H9 (cell line): ENCODE results near the gene MBP. TPM values are rescaled to one million over a fixed set of nuclear protein-coding genes. Genes with fewer than 3 reads are reported as not detected.

Experiments
- DNase-seq: peaks from one replicate; pipeline ENCODE4 v3.0.0-alpha.2; 2017
- H2AFZ ChIP-seq: one replicate; pipeline ENCODE4 v1.6.1; 2013; ENCODE audit warnings: mild to moderate bottlenecking, low read length, control low read depth, moderate library complexity
- H2AK5ac ChIP-seq: 2 replicates; pipeline ENCODE4 v1.6.1; 2013; ENCODE audit warnings: low read length, control low read depth, mixed read lengths; ENCODE audit not compliant: insufficient read length
- H2BK120ac ChIP-seq: one replicate; pipeline ENCODE4 v1.6.1; 2013; ENCODE audit warnings: low read depth, mild to moderate bottlenecking, low read length, control low read depth, inconsistent platforms; ENCODE audit not compliant: poor library complexity, severe bottlenecking
- H2BK12ac ChIP-seq: 2 replicates; pipeline ENCODE4 v1.6.1; 2013; ENCODE audit warnings: low read length, control low read depth, mixed read lengths, low read depth; ENCODE audit not compliant: insufficient read length
- H2BK15ac ChIP-seq: 2 replicates; pipeline ENCODE4 v1.6.1; 2013; ENCODE audit warnings: low read depth, low read length, control low read depth
- H2BK20ac ChIP-seq: one replicate; pipeline ENCODE4 v1.6.1; 2013; ENCODE audit warnings: low read depth, mild to moderate bottlenecking, low read length, control low read depth, inconsistent platforms; ENCODE audit not compliant: poor library complexity, severe bottlenecking
- H2BK5ac ChIP-seq: 2 replicates; pipeline ENCODE4 v1.6.1; 2013; ENCODE audit warnings: low read length, control low read depth, mixed read lengths; ENCODE audit not compliant: insufficient read length
- H3K14ac ChIP-seq: 2 replicates; pipeline ENCODE4 v1.6.1; 2013; ENCODE audit warnings: low read length, control low read depth; ENCODE audit not compliant: insufficient read depth
- H3K18ac ChIP-seq: 2 replicates; pipeline ENCODE4 v1.6.1; 2013; ENCODE audit warnings: low read depth, mild to moderate bottlenecking, mixed read lengths, low read length, control low read depth; ENCODE audit not compliant: insufficient read length
- H3K23ac ChIP-seq: 2 replicates; pipeline ENCODE4 v1.6.1; 2013; ENCODE audit warnings: low read length, control low read depth, mixed read lengths, low read depth; ENCODE audit not compliant: insufficient read length
- H3K23me2 ChIP-seq: 2 replicates; pipeline ENCODE4 v1.6.1; 2013; ENCODE audit warnings: low read depth, mild to moderate bottlenecking, mixed read lengths, low read length, control low read depth; ENCODE audit not compliant: insufficient read length, poor library complexity, severe bottlenecking
- H3K27ac ChIP-seq: 2 replicates; pipeline ENCODE4 v1.5.1; 2013; ENCODE audit warnings: low read length, control low read depth, mixed read lengths, low read depth; ENCODE audit not compliant: insufficient read length
- H3K27me3 ChIP-seq: 2 replicates; pipeline ENCODE4 v1.6.1; 2013; ENCODE audit warnings: low read length, control low read depth, inconsistent platforms; ENCODE audit not compliant: insufficient read depth
- H3K4ac ChIP-seq: 2 replicates; pipeline ENCODE4 v1.6.1; 2013; ENCODE audit warnings: low read depth, mild to moderate bottlenecking, control low read depth, inconsistent platforms, low read length, moderate library complexity
- H3K4me1 ChIP-seq: 2 replicates; pipeline ENCODE4 v1.6.1; 2013; ENCODE audit warnings: low read length, control low read depth, inconsistent platforms; ENCODE audit not compliant: insufficient read depth
- H3K4me2 ChIP-seq: 2 replicates; pipeline ENCODE4 v1.6.1; 2013; ENCODE audit warnings: low read length, control low read depth, mixed read lengths; ENCODE audit not compliant: insufficient read length, insufficient read depth
- H3K56ac ChIP-seq: 2 replicates; pipeline ENCODE4 v1.6.1; 2013; ENCODE audit warnings: low read depth, mild to moderate bottlenecking, mixed read lengths, low read length, control low read depth; ENCODE audit not compliant: insufficient read length
- H3K79me1 ChIP-seq: 2 replicates; pipeline ENCODE4 v1.6.1; 2013; ENCODE audit warnings: low read depth, mild to moderate bottlenecking, moderate library complexity, low read length, control low read depth, inconsistent platforms; ENCODE audit not compliant: insufficient read depth, poor library complexity, severe bottlenecking
- H3K79me2 ChIP-seq: 2 replicates; pipeline ENCODE4 v1.6.1; 2013; ENCODE audit warnings: low read length, control low read depth, inconsistent platforms; ENCODE audit not compliant: insufficient read depth
- H3K9ac ChIP-seq: 2 replicates; pipeline ENCODE4 v1.6.1; 2013; ENCODE audit warnings: low read length, control low read depth, mixed read lengths; ENCODE audit not compliant: insufficient read length; ENCODE audit errors: extremely low read depth
- H3K9me3 ChIP-seq: one replicate; pipeline ENCODE4 v1.6.1; 2013; ENCODE audit warnings: low read depth, low read length, inconsistent platforms; ENCODE audit not compliant: control insufficient read depth
- H3T11ph ChIP-seq: one replicate; pipeline ENCODE4 v1.6.1; 2013; ENCODE audit warnings: mild to moderate bottlenecking, low read length, control low read depth, inconsistent platforms
- H4K20me1 ChIP-seq: one replicate; pipeline ENCODE4 v1.6.1; 2013; ENCODE audit not compliant: control insufficient read depth, insufficient read length, insufficient read depth
- H4K5ac ChIP-seq: 2 replicates; pipeline ENCODE4 v1.6.1; 2013; ENCODE audit warnings: low read depth, mild to moderate bottlenecking, mixed read lengths, low read length, control low read depth; ENCODE audit not compliant: insufficient read length
- H4K8ac ChIP-seq: replicated peaks from 2 replicates; pipeline ENCODE4 v1.6.1; 2013; ENCODE audit warnings: low read length, control low read depth, mixed read lengths, low read depth; ENCODE audit not compliant: insufficient read length
- H4K91ac ChIP-seq: 2 replicates; pipeline ENCODE4 v1.6.1; 2013; ENCODE audit warnings: low read depth, mild to moderate bottlenecking, moderate library complexity, mixed read lengths, low read length, control low read depth; ENCODE audit not compliant: insufficient read length
- H3K27ac Mint-ChIP-seq, 3 experiments: 2 replicates in 2 of 3; 3 replicates in 1 of 3; pipeline ENCODE4 v1.8.0; 2020 to 2021; ENCODE audit warnings: mixed read lengths in 3 of 3, mild to moderate bottlenecking in 1 of 3, moderate library complexity in 1 of 3
- H3K27me3 Mint-ChIP-seq: 2 replicates; pipeline ENCODE4 v1.8.0; 2021; ENCODE audit warnings: low read depth, mild to moderate bottlenecking, moderate library complexity, mixed read lengths
- H3K36me3 Mint-ChIP-seq, 3 experiments: 2 replicates in 2 of 3; 3 replicates in 1 of 3; pipeline ENCODE4 v1.8.0; 2020 to 2021; ENCODE audit warnings: low read depth in 3 of 3, mixed read lengths in 3 of 3; ENCODE audit not compliant: insufficient read depth in 1 of 3
- H3K4me1 Mint-ChIP-seq, 2 experiments: 2 replicates each; pipeline ENCODE4 v1.8.0; 2020; ENCODE audit warnings: mixed read lengths in 2 of 2
- H3K4me3 Mint-ChIP-seq, 2 experiments: 2 replicates in 1 of 2; 3 replicates in 1 of 2; pipeline ENCODE4 v1.8.0; 2020 to 2021; ENCODE audit warnings: mild to moderate bottlenecking in 2 of 2, mixed read lengths in 2 of 2, moderate library complexity in 1 of 2
- H3K9me3 Mint-ChIP-seq, 2 experiments: 2 replicates in 1 of 2; 3 replicates in 1 of 2; pipeline ENCODE4 v1.8.0; 2020; ENCODE audit warnings: mild to moderate bottlenecking in 2 of 2, mixed read lengths in 2 of 2, moderate library complexity in 1 of 2
- WGBS: extraction: QIAGEN DNeasy Blood & Tissue Kit; methylation state at CpG from one replicate; pipeline ENCODE4 v1.1.7; 2013; ENCODE audit warnings: missing lambda C conversion rate, low lambda C conversion rate, mixed read lengths; ENCODE audit not compliant: insufficient read length; ENCODE audit errors: extremely low coverage; 5-methylcytosine and 5-hydroxymethylcytosine counted together
- total RNA-seq: library from RNA; stranded (reverse); gene quantifications from 2 replicates; pipeline ENCODE4 v1.2.1, GENCODE V29; 2021
- TF ChIP-seq, protein P1 (sequence below): fragments of 200-600 bp; sonication (generic); conservative IDR thresholded peaks from 3 replicates; pipeline ENCODE4 v1.8.0; 2021; ENCODE audit warnings: antibody characterized with exemption, mild to moderate bottlenecking

The MBP gene
- total RNA-seq, 1 experiment from 2014 or later, result 8.6 TPM

DNA sequence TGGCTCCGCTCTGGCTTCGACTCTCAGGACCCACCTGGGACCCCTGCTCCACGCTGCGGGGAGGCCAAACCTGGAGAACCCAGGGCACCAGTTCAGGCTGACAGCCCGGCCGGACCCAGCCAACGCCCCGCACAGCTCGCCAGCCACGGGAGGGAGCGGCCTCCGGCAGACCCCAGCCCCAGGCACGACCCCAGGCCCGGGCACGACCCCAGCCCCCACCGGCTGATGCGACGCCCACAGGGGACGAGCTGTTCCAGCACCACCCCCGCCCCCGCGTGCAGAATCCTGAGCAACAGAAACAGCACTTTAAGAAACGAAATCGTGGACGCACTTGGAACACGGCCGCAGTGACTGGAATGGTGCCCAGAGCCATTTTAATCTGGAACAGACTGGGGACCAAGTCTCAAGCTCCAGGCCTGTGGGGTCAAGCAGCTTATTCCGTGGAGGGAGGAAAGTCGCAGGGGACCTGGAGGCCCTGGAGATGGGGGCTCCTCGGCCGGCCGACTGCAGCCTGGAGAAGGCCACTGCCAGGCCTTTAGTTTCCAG, 74.2 kb downstream of the MBP start:
- H4K91ac ChIP-seq, result no peak overlapping the region
- H2BK15ac ChIP-seq, result no peak overlapping the region
- H2AFZ ChIP-seq, result no peak overlapping the region
- no peaks in the 10 kb centered on the region for H3K79me1 ChIP-seq
- peaks cover 50 to 57% of the 10 kb centered on the region in 2 experiments for H3K4me1 Mint-ChIP-seq
- no peaks in the 10 kb centered on the region for H4K20me1 ChIP-seq
- H3K4ac ChIP-seq, result no peak overlapping the region
- no peak overlapping the region for H3K4me3 Mint-ChIP-seq
- H2BK120ac ChIP-seq, result no peak overlapping the region
- no peak overlapping the region for H4K5ac ChIP-seq
- H3K23me2 ChIP-seq, result no peaks in the 10 kb centered on the region
- no peak overlapping the region for H3K27ac ChIP-seq
- H3K23ac ChIP-seq, result no peak overlapping the region
- H3K36me3 Mint-ChIP-seq, result no peaks in the 10 kb centered on the region; a peak in 1 of 7 replicates
- peaks cover 11% of the 10 kb centered on the region for H3K27me3 Mint-ChIP-seq
- DNase-seq, result no peak
- no peaks in the 10 kb centered on the region for H3K9me3 Mint-ChIP-seq
- H3K56ac ChIP-seq, result no peak overlapping the region
- no peak overlapping the region for H3T11ph ChIP-seq
- WGBS, result no CpG with 5 or more reads among the region's 32 CpGs
- no peak overlapping the region for H2BK20ac ChIP-seq
- H2BK12ac ChIP-seq, result no peak overlapping the region
- H3K79me2 ChIP-seq, result no peaks in the 10 kb centered on the region
- no peak overlapping the region for H3K27ac Mint-ChIP-seq
- no peak overlapping the region for H3K4me2 ChIP-seq
- H3K18ac ChIP-seq, result no peak overlapping the region
- no peak overlapping the region for H3K14ac ChIP-seq
- H3K27me3 ChIP-seq, result no peaks in the 10 kb centered on the region
- no peaks in the 10 kb centered on the region for H3K9me3 ChIP-seq
- H2AK5ac ChIP-seq, result no peak overlapping the region
- H2BK5ac ChIP-seq, result no peak overlapping the region
- H3K4me1 ChIP-seq, result peaks cover 2% of the 10 kb centered on the region; the same call in 1 of the 2 replicates
- no peak overlapping the region for H4K8ac ChIP-seq
- H3K9ac ChIP-seq, result no peak overlapping the region
- TF ChIP-seq, protein P1, sequence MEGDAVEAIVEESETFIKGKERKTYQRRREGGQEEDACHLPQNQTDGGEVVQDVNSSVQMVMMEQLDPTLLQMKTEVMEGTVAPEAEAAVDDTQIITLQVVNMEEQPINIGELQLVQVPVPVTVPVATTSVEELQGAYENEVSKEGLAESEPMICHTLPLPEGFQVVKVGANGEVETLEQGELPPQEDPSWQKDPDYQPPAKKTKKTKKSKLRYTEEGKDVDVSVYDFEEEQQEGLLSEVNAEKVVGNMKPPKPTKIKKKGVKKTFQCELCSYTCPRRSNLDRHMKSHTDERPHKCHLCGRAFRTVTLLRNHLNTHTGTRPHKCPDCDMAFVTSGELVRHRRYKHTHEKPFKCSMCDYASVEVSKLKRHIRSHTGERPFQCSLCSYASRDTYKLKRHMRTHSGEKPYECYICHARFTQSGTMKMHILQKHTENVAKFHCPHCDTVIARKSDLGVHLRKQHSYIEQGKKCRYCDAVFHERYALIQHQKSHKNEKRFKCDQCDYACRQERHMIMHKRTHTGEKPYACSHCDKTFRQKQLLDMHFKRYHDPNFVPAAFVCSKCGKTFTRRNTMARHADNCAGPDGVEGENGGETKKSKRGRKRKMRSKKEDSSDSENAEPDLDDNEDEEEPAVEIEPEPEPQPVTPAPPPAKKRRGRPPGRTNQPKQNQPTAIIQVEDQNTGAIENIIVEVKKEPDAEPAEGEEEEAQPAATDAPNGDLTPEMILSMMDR, result no peak
